GM08714 (cell line): Measurements from ENCODE around the gene NOTCH3.

Source experiments
- H3K4me3 ChIP-seq: fragments of 200-500 bp; sonication (Bioruptor generic); 2 replicates; pipeline ENCODE4 v1.5.1; 2014; ENCODE audit warnings: mild to moderate bottlenecking, low read length, inconsistent platforms
- ZNF274 ChIP-seq: IDR thresholded peaks from 2 replicates; pipeline ENCODE4 v1.6.1; 2012; ENCODE audit warnings: mild to moderate bottlenecking, low read depth, low read length

Gene NOTCH3

DNA sequence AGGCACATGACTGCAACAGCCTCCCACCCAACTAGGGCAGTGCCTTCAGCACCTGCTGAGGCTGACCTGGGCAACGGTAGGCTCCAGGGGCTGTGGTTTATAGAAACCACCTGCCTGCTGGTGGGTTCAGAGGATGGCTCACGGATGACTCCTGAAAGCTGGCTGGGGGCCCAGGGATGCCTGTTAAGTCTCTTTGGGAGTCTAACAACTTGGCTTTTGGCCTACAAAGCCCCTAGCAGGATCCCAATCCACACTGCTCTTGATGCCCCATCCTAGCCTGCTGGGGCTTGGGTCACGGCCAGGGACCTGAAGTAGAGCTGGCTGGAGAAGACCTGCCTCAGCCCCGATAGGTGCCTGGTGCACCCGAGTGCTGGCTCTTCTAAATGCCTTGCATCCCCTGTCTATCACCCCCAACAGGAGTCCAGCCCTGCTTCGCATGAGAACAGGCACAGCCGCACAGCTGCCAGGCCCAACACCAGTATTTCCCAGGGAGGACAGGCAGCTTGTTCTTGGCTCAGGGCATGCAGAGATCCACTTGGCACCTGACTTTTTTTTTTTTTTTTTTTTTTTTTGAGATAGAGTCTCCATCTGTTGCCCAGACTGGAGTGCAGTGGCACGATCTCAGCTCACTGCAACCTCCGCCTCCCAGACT is 40.6 kb upstream of the NOTCH3 start:
- no peak for TF ChIP-seq ZNF274
- H3K4me3 ChIP-seq, result no peak overlapping the region

DNA sequence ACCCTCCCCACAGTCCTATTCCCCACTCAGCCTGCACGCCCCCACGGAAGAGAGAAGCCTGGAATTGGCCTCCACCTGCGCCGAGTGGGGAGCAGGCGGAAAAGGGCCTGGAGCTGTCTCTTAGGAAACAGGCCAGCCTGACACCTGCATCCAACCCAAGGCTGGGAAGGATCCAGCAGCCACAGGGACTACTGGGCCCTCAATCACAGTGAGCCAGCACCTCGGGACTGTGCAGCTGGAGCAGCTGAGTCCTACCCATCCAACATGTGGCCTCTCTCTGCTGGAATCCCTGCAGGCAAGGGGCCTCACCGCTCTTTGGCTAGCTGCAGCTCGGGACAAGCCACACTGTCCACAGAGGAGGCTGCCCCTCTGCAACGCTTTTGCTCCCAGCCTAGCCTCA is 39.7 kb upstream of the NOTCH3 start:
- H3K4me3 ChIP-seq, result no peak overlapping the region
- no peak for TF ChIP-seq ZNF274

DNA sequence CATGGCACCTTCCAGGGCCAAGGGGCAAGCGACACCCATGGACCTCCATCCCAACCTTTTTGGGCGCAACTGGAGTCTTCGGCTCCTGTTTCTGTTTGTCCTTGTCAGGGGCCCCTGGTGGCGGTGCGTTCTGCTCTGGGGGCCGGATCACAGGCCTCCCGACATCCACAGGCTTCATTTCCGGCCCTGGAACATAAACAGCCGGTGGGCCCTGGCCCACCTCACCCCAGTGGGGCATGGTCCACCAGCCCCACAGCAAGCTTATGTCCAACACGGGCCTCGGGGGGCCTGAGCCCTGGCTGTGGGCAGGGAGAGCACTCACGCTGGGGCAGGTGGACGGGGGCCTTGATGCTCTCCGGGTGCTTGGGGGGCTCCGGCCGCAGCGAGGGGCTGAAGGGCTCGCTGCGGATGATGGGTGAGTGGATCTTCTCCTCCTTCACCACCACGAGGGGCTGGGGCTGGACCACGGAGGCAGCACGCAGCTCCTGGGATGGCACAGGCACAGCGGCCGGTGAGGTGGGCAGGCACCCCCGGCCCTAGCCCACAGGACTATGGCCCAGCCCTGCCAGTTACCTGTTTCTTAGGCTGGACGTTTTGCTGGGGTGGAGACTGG is 38.6 kb upstream of the NOTCH3 start:
- no peak overlapping the region for H3K4me3 ChIP-seq
- TF ChIP-seq ZNF274, result no peak

DNA sequence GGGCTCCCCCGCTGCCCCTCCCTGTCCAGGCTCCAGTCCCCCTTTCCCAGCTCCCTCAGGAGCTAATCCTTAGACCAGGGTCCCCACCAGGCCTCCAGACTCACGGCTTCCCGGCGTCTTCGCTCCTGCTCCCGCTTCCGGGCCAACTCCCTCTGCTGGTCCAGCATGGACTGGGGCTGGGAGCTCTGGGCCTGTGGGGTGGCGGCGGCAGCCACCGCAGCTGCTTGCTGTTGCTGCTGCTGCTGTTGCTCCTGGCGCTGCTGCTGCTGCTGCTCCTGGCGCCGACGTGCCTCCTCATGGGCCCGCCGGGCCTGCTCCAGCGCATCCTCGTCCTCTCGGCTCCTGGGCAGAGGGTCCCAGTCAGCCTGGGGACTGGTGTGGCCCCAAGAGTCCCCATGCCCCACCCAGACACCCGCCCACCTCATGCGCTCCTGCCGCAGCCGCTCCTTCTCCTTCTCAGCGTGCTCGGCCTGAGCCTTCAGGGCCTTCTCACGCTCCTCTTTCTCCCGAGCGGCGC is 37.9 kb upstream of the NOTCH3 start:
- no peak for TF ChIP-seq ZNF274
- no peak overlapping the region for H3K4me3 ChIP-seq

DNA sequence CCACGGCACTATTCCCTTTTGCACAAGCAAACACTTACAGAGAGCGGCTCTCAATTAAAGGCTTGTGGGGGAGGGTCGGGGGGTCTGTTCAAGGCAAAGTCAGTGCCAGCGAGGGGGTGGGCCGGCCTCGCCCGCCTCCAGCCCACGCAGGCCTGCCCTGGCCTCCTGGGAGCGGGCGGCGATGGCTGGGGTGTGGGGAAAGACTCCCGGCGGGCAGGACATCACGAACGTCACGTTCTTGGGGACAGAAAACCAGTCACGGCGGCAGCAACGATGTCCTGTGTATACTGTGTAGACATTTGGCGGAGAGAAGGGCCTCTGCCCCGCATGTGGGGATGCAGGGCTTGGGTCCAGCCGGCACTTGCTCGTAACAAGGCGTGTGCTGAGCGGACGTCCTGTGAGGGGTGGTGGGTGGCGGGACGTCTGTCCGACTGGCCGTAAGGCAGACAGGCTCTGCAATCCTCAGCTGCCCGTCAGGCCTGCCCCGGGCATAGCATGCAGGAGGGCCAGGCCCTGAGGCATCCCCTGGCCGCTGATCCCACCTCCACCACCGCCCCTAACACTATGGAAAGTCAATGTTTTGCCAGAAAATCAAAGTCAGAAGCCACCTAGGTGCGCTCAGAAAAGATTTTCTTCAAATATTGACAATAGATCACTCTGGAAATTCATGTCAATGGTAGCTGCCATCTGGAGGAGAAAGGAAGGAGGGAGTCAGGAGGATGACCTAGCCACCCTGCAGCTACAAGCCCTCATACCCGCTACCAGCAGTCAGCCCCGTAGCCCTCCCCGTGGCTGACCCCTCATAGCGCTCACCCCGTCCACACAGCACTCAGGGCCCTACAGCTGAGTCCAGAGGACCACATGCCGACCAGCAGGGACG is 37.2 kb upstream of the NOTCH3 start:
- TF ChIP-seq ZNF274, result no peak
- H3K4me3 ChIP-seq, result no peak overlapping the region

DNA sequence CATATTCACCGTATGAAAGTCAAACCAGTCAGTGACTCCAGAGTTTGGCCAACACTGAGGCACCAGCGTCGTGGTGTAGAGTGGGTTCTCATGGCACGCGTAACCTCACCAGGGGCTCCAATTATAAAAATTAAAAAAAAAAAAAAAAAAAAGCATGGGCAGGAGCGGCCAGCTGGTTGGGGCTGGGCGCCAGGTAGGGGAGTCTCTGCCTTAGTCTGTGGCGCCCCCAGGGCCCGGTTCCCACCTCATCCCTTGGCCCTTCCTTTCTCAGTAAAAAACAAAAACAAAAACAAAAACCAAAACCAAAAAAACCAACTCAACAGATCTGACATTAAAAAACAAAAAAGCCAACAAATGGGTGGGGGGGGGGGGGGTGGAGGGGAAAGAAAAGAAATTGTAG is 36.1 kb upstream of the NOTCH3 start:
- no peak overlapping the region for H3K4me3 ChIP-seq
- no peak for TF ChIP-seq ZNF274

DNA sequence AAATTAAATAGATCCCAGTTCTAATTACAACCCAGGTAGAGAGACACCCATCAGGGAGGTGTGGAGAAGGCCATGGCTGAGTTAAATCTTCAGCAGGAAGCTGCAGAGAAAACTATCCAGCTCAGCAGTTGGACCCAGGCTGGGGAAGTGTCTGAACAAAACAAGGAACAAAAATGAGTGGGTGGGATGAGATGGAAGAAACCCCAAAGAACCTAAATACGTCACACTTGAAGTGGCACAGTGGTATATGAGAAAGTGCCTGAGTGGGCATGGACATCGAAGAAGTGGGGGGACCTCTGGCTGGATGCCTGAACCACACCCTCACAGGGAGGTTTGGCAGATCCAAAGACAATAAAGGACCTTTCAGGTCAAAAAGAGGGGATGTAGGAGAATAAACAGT is 35.0 kb upstream of the NOTCH3 start:
- no peak for TF ChIP-seq ZNF274
- no peak overlapping the region for H3K4me3 ChIP-seq

DNA sequence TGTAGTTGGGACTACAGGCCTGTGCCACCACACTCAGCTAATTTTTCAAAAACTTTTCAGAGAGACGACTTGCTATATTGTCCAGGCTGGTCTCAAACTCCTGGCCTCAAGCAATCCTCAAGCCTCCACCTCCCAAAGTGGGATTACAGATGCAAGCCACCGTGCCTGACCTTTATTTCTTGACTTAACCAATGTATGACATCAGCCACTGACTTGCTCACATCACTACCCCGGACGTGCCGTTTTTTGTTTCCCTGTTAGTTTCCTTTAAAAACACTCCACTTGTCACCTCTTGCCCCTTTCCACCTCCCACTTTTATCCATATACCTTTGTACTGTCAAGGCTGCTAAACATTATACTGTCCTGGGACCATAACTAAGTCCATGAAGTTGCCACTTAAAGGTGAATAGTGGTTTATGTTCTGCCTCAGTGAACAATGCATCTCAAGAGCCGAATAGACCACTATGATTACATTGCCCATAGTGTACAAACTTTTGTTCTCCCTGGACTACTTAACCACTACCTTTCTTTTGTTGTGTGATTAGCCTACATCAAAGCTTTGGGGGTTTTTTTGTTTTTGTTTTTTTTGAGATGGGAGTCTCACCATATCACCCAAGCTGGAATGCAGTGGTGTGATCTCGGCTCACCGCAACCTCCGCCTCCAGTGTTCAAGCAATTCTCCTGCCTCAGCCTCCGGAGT is 33.8 kb upstream of the NOTCH3 start:
- no peak overlapping the region for H3K4me3 ChIP-seq
- no peak for TF ChIP-seq ZNF274

DNA sequence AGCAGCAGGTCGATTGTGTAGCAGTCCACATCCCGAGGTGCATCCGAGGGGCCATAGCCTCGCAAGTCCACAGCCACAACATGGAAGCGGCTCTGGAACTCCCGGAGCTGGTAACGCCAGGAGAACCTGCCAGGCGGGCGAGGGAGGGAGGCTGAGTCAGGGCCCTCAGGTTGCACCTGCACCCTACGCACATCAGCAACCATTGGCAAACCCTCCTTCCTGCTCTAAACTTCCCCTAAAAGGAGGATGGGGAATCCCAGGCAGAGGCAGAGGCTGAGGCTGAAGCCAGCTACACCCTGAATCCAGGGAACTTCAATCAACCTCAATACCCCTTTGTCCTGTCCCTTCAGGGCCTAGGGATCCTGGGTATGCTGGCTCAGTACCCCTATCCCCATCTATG is 30.5 kb upstream of the NOTCH3 start:
- TF ChIP-seq ZNF274, result no peak
- H3K4me3 ChIP-seq, result no peak overlapping the region

DNA sequence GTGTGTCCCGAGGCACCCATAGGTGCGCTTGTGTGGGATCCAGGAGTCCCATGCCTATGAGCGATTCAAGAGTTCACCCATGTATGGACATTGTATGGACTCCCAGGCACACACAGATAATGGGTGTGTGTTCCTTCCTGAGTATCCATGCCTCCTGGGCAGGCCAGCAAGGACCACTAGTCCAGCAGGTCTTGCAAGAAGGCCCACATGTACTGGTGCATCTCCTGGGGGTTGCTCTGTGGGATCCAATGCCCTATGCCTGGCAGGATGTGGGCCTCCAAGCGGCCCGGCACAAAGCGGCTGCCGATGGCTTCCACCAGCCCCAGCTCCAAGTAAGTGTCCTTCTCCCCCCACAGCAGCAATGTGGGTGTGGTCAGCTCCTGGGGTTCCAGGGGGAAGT is 26.5 kb upstream of the NOTCH3 start:
- no peak for TF ChIP-seq ZNF274
- H3K4me3 ChIP-seq, result no peak overlapping the region

DNA sequence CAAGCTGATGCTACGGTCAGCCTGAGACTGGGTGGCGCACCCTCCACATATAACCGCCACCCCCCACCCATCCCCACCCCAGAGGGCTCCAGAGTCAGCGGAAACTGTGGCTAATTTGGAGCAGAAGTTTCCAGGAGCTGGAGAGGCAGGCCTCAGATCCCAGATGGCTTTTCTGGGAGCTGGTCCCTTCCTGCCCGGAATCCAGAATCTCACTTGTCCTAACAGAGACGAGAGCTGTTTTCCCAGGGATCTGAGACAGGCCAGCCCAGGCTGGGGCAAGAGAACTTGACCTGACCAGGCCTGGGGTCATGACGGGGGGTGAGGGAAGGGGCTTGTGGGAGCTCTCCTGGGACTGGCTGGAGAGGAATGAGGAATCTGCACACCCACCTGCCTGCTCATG is 25.0 kb upstream of the NOTCH3 start:
- no peak overlapping the region for H3K4me3 ChIP-seq
- TF ChIP-seq ZNF274, result no peak

DNA sequence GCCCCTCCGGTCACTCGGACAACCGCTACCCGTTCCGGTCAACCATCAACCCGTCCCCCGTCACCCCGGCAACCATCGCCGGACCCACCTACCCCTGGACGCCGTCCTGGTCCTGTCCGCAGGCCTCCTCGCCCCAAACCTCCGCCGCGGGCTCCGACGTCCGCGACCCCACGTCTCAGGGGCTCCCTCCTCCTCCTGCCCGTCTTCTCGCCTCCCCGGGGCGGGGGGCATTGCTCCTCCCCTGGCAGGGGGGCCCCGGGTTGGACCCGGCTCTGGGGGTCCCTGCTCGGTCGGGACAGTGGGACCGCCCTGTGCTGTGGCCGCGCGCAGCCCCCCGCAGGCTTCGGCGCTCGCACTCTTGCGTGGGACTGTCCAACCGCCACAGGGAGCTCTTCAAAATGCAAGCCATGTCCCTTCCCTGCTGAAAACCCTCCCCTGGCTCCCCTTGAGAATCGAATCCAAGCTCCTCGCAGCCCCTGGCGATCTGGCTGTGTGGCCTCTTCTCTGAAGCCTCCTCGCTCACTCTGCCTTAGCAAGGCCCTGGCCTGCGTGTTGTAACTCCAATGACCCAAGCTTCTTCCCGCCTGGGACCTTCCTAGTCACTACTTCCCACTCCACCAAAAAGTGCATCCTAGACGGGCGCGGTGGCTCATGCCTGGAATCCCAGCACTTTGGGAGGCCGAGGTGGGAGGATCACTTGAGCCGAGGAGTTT is 23.0 kb upstream of the NOTCH3 start:
- TF ChIP-seq ZNF274, result no peak
- H3K4me3 ChIP-seq, result peak overlapping the region; percentile 54; the same call in 1 of the 2 replicates
